Right ventricle myocardium superior (tissue), 1 donor: ENCODE data around the gene ENOX2. TPM values are rescaled to one million over a fixed set of nuclear protein-coding genes. Genes with fewer than 3 reads are reported as not detected.
"Not testable (repeated sequence)": the region's sequence is repeated elsewhere in the genome, so short reads cannot be mapped to it uniquely, and the experiment has no call there.

Experiments used
- ATAC-seq: fragments of 200-7000 bp; cut with Tn5 transposase; one replicate; pipeline ENCODE4 v1.9.1; 2020; ENCODE audit warnings: mild to moderate bottlenecking; ENCODE audit not compliant: poor library complexity
- DNase-seq: peaks from one replicate; pipeline ENCODE4 v3.0.0-alpha.2; 2020
- intact Hi-C: fragments of 100-400 bp; cut with DNase I; formaldehyde crosslinking; loops from one replicate; pipeline ENCODE4 v1.11.2; 2022
- long read RNA-seq: library from polyadenylated mRNA; unstranded; transcript quantifications from one replicate; pipeline ENCODE4 v2.0.0, GENCODE V29; 2021
- total RNA-seq: library from RNA; stranded (reverse); fragmentation: NEBNext Ultra II Directional; extraction: Animal tissue kit (Norgen Biotek cat#: 25700); gene quantifications from one replicate; pipeline ENCODE4 v1.2.1, GENCODE V29; 2021
- donor health status: DM: no; HTN: yes; CAD: no; lungs with severe emphysema.

Gene ENOX2
- 13.4 TPM for total RNA-seq
- long read RNA-seq, full-length matches to known transcripts: 16 of 22 reads
- long read RNA-seq, partial matches to known transcripts: 2 of 22 reads
- long read RNA-seq, other reads (novel, unspliced or antisense): 4 of 22 reads

GRCh38 chrX:130902783-130903613, at the start of gene ENOX2:
ENOX2 (minus strand) TSS chrX:130903209; CDS start chrX:130703216, 199,993 bp downstream.
- peak; percentile 94 for DNase-seq
- intact Hi-C loops: no loop called here
- ATAC-seq: peak; percentile 99

GRCh38 chrX:130952266-130953043, 49.4 kb upstream of the ENOX2 start:
- ATAC-seq: no peak
- intact Hi-C loops: no loop called here

GRCh38 chrX:130944230-130944629, 41.2 kb upstream of the ENOX2 start:
- ATAC-seq (no peak), DNase-seq (no peak)
- intact Hi-C loops: no loop called here

More at GRCh38 chrX:130952266-130953043, 49.4 kb upstream of the ENOX2 start:
- DNase-seq: no peak

- intact Hi-C loops: no loop called here
- DNase-seq: no peak
- no peak for ATAC-seq
Observed at GRCh38 chrX:130937101-130937500, 34.1 kb upstream of the ENOX2 start.

- intact Hi-C loops: no loop called here
- DNase-seq: no peak
- ATAC-seq: no peak
Observed at GRCh38 chrX:130933358-130933757, 30.3 kb upstream of the ENOX2 start.

GRCh38 chrX:130920405-130920804, 17.4 kb upstream of the ENOX2 start:
- DNase-seq, intact Hi-C loops, ATAC-seq: not testable (repeated sequence)

GRCh38 chrX:130919676-130920075, 16.7 kb upstream of the ENOX2 start:
- ATAC-seq, DNase-seq: not testable (repeated sequence)
- intact Hi-C loops: loop anchor here (5.0 to 10.0 kb wide), 2 partner anchors 382 to 525 kb away; no protein-coding TSS in a partner anchor

- not testable (repeated sequence) for DNase-seq, ATAC-seq
- intact Hi-C loops: loop anchor here (5.0 to 10.0 kb wide), 2 partner anchors 381 to 524 kb away; no protein-coding TSS in a partner anchor
Observed at GRCh38 chrX:130918498-130918897, 15.5 kb upstream of the ENOX2 start.

- DNase-seq (no peak), ATAC-seq (no peak)
- intact Hi-C loops: loop anchor here (5.0 to 10.0 kb wide), 2 partner anchors 380 to 522 kb away; no protein-coding TSS in a partner anchor
Observed at GRCh38 chrX:130916636-130917422, 13.8 kb upstream of the ENOX2 start.

GRCh38 chrX:130915302-130915701, 12.3 kb upstream of the ENOX2 start:
- intact Hi-C loops: loop anchor here (5.0 to 10.0 kb wide), 2 partner anchors 378 to 521 kb away; no protein-coding TSS in a partner anchor
- no peak for ATAC-seq
- no peak for DNase-seq

- no peak for ATAC-seq
- intact Hi-C loops: loop anchor here (10.0 kb wide), 1 partner anchor 515 kb away; no protein-coding TSS in a partner anchor
- DNase-seq: no peak
Observed at GRCh38 chrX:130909469-130910136, 6.6 kb upstream of the ENOX2 start.

GRCh38 chrX:130906776-130907175, 3.8 kb upstream of the ENOX2 start:
- intact Hi-C loops: no loop called here
- no peak for ATAC-seq
- no peak for DNase-seq

GRCh38 chrX:130902446-130902782, 595 bp downstream of the ENOX2 start:
- DNase-seq (no peak), ATAC-seq (no peak)
- intact Hi-C loops: no loop called here

- intact Hi-C loops: no loop called here
- no peak for DNase-seq
- ATAC-seq: peak; percentile 63
Observed at GRCh38 chrX:130896802-130897501, 6.1 kb downstream of the ENOX2 start.

GRCh38 chrX:130896026-130896425, 7.0 kb downstream of the ENOX2 start:
- ATAC-seq (peak; percentile 79), DNase-seq (peak; percentile 39)
- intact Hi-C loops: no loop called here

GRCh38 chrX:130895299-130895698, 7.7 kb downstream of the ENOX2 start:
- ATAC-seq: peak; percentile 64
- intact Hi-C loops: no loop called here
- no peak for DNase-seq

GRCh38 chrX:130893356-130894085, 9.5 kb downstream of the ENOX2 start:
- peak; percentile 49 for ATAC-seq
- intact Hi-C loops: no loop called here
- no peak for DNase-seq
